K562 (cell line): Measurements from ENCODE around the gene SPRING1. TPM values are rescaled to one million over a fixed set of nuclear protein-coding genes. Genes with fewer than 3 reads are reported as not detected.

Experiments used
- ATAC-seq: fragments of 200-7000 bp; cut with Tn5 transposase; 3 replicates; pipeline ENCODE4 v1.9.1; 2020; ENCODE audit warnings: moderate library complexity
- BruUV-seq: library from RNA; stranded (reverse); fragments of 400-500 nt; replicated peaks from 2 replicates; lab custom pipeline; 2021; lab: Mats Ljungman, UMichigan
- CTCF ChIA-PET: fragments of 300-600 bp; formaldehyde crosslinking; extraction: SDS; loops from one replicate; lab custom pipeline; 2021; ENCODE audit warnings: low intra/inter-chr PET ratio; lab: Yijun Ruan, JAX
- POLR2A ChIA-PET: fragments of 300-600, 350-650 bp; sonication (Branson Sonifier 250); formaldehyde crosslinking; extraction: SDS; loops from one replicate; lab custom pipeline; 2021; ENCODE audit warnings: antibody characterized with exemption, inconsistent platforms; lab: Yijun Ruan, JAX
- DNase-seq, 4 experiments: peaks; one replicate each; pipeline versions ENCODE4 v3.0.0 to v3.0.0-alpha.2; 2011 to 2018; ENCODE audit warnings: low spot score in 3 of 4, mixed read lengths in 3 of 4; ENCODE audit errors: extremely low read depth in 1 of 4
- FAIRE-seq: peaks from 2 replicates; lab custom pipeline; 2011; peaks lifted over from hg19 to GRCh38; lab: Jason Lieb, UNC
- H2AFZ ChIP-seq: 2 replicates; pipeline ENCODE4 v1.6.0; 2011; ENCODE audit warnings: low read depth, low read length, control low read depth, inconsistent platforms
- H3K27ac ChIP-seq: fragments of 200-600 bp; 3 replicates; pipeline ENCODE4 v1.8.0; 2011; ENCODE audit warnings: low read depth, mild to moderate bottlenecking, control low read depth, inconsistent platforms, low read length, moderate library complexity, mixed read lengths; ENCODE audit errors: extremely low read depth
- H3K27me3 ChIP-seq, 2 experiments: fragments of 300-600 bp in 1 of 2; 2 replicates in 1 of 2; 3 replicates in 1 of 2; pipeline versions ENCODE4 v1.6.0 to v1.8.0; 2011; ENCODE audit warnings: inconsistent platforms in 2 of 2, low read length in 2 of 2, mild to moderate bottlenecking in 1 of 2, mixed read lengths in 1 of 2, moderate library complexity in 1 of 2; ENCODE audit not compliant: control insufficient read depth in 2 of 2, insufficient read depth in 2 of 2
- H3K36me3 ChIP-seq: fragments of 300-600 bp; 3 replicates; pipeline ENCODE4 v1.8.0; 2011; ENCODE audit warnings: mild to moderate bottlenecking, low read length, inconsistent platforms; ENCODE audit not compliant: control insufficient read depth, insufficient read depth
- H3K4me1 ChIP-seq, 2 experiments: fragments of 200-600 bp in 1 of 2; replicated peaks in 1 of 2; 2 replicates in 1 of 2; 3 replicates in 1 of 2; pipeline versions ENCODE4 v1.5.1 to v1.8.0; 2011; ENCODE audit warnings: inconsistent platforms in 2 of 2, low read length in 2 of 2, mild to moderate bottlenecking in 1 of 2, mixed read lengths in 1 of 2, moderate library complexity in 1 of 2; ENCODE audit not compliant: control insufficient read depth in 2 of 2, insufficient read depth in 2 of 2
- H3K4me2 ChIP-seq: 2 replicates; pipeline ENCODE4 v1.6.1; 2011; ENCODE audit warnings: low read length, control low read depth, inconsistent platforms, mixed read lengths; ENCODE audit not compliant: insufficient read depth
- H3K4me3 ChIP-seq: fragments of 200-600 bp; sonication (generic), shearing (Covaris generic); 2 replicates; pipeline ENCODE4 v1.5.1; 2016; ENCODE audit warnings: control low read depth, inconsistent platforms
- H3K79me2 ChIP-seq: fragments of 200-600 bp; 3 replicates; pipeline ENCODE4 v1.8.0; 2011; ENCODE audit warnings: low read length, inconsistent platforms; ENCODE audit not compliant: control insufficient read depth, insufficient read depth
- H3K9ac ChIP-seq, 2 experiments: 2 replicates each; pipeline versions ENCODE4 v1.6.0 to v1.6.1; 2011; ENCODE audit warnings: low read depth in 2 of 2, low read length in 2 of 2, control low read depth in 1 of 2, inconsistent platforms in 1 of 2, mild to moderate bottlenecking in 1 of 2, mixed read lengths in 1 of 2; ENCODE audit not compliant: insufficient read depth in 1 of 2
- H3K9me1 ChIP-seq: one replicate; pipeline ENCODE4 v1.6.0; 2011; ENCODE audit warnings: inconsistent platforms, mild to moderate bottlenecking, low read length, moderate library complexity; ENCODE audit not compliant: control insufficient read depth, insufficient read depth
- H3K9me3 ChIP-seq: replicated peaks from 2 replicates; pipeline ENCODE4 v1.5.1; 2011; ENCODE audit warnings: low read depth, low read length, inconsistent platforms; ENCODE audit not compliant: control insufficient read depth, insufficient read depth
- H4K20me1 ChIP-seq: replicated peaks from 2 replicates; pipeline ENCODE4 v1.6.1; 2011; ENCODE audit warnings: low read length, inconsistent platforms, mixed read lengths; ENCODE audit not compliant: control insufficient read depth, insufficient read depth
- GTF2F1 ChIP-seq: IDR thresholded peaks from 2 replicates; pipeline ENCODE4 v1.6.1; 2011; ENCODE audit warnings: low read depth, low read length, improper control_type of control experiment
- LCOR ChIP-seq: sonication (generic); formaldehyde crosslinking; IDR thresholded peaks from 2 replicates; pipeline ENCODE4 v1.8.0; 2022; ENCODE audit warnings: mild to moderate bottlenecking, missing genetic modification reagents
- NFRKB ChIP-seq: fragments of 450-650 bp; IDR thresholded peaks from 2 replicates; pipeline ENCODE4 v1.6.1; 2016; ENCODE audit warnings: low read depth
- NR1H2 ChIP-seq: sonication (generic); formaldehyde crosslinking; IDR thresholded peaks from 2 replicates; pipeline ENCODE4 v1.4.0; 2020; ENCODE audit warnings: mild to moderate bottlenecking, missing genetic modification reagents
- RCOR1 ChIP-seq, 2 experiments: IDR thresholded peaks; 2 replicates each; pipeline ENCODE4 v1.6.1; 2012; ENCODE audit warnings: low read depth in 2 of 2, low read length in 2 of 2, borderline replicate concordance in 1 of 2, improper control_type of control experiment in 1 of 2
- SAFB2 ChIP-seq: fragments of 200-400 bp; formaldehyde crosslinking; IDR thresholded peaks from 2 replicates; pipeline ENCODE4 v1.6.1; 2018; ENCODE audit warnings: borderline replicate concordance, low read length, low read depth, moderate library complexity; ENCODE audit not compliant: severe bottlenecking
- SMAD2 ChIP-seq: fragments of 150-350 bp; IDR thresholded peaks from 2 replicates; pipeline ENCODE4 v1.6.1; 2014; ENCODE audit warnings: low read depth, mild to moderate bottlenecking, low read length
- SMC3 ChIP-seq: conservative IDR thresholded peaks from 2 replicates; pipeline ENCODE4 v1.6.1; 2011; ENCODE audit warnings: low read depth, low read length, improper control_type of control experiment; ENCODE audit not compliant: insufficient read depth
- TEAD2 ChIP-seq: fragments of 450-650 bp; IDR thresholded peaks from 2 replicates; pipeline ENCODE4 v1.6.1; 2016; ENCODE audit warnings: missing genetic modification characterization, control low read depth, missing compliant biosample characterization
- ZFP1 ChIP-seq: fragments of 450-650 bp; formaldehyde crosslinking; IDR thresholded peaks from 2 replicates; pipeline ENCODE4 v1.4.0; 2020; ENCODE audit warnings: mild to moderate bottlenecking, mixed read lengths
- ZFPM2 ChIP-seq: fragments of 250-450 bp; sonication (Bioruptor Pico); IDR thresholded peaks from 2 replicates; pipeline ENCODE4 v1.5.1; 2022; ENCODE audit warnings: mild to moderate bottlenecking
- ZNF316 ChIP-seq: fragments of 450-650 bp; IDR thresholded peaks from 2 replicates; pipeline ENCODE4 v1.6.1; 2016
- WGBS: fragments of 100-300 bp; shearing (Covaris generic); methylation state at CpG from one replicate; pipeline ENCODE4 v1.1.6; 2016; ENCODE audit warnings: low coverage, mixed read lengths; ENCODE audit not compliant: insufficient coverage; ENCODE audit errors: missing lambda C conversion rate; 5-methylcytosine and 5-hydroxymethylcytosine counted together
- in situ Hi-C: fragments of 300-500 bp; cut with MboI; formaldehyde crosslinking; loops from 4 replicates; pipeline ENCODE4 v1.15.0; 2018; ENCODE audit warnings: inconsistent platforms, mixed read lengths
- intact Hi-C: fragments of 100-400 bp; cut with micrococcal nuclease; formaldehyde crosslinking; loops from 2 replicates; pipeline ENCODE4 v1.14.2; 2022
- polyA plus RNA-seq, 8 experiments: library from polyadenylated mRNA; depleted of rRNA in 4 of 8; stranded (reverse) in 5 of 8; unstranded in 3 of 8; fragments of >200 nt; fragmentation: Nextera tagmentation in 2 of 8; fragmentation: Illumina TruSeq in 1 of 8; extraction: Ambion mirVana in 2 of 8; extraction: Trizol in 1 of 8; gene quantifications; 2 replicates each; pipeline versions ENCODE4 v1.2.1 to v1.2.3, GENCODE V29; 2011 to 2014; ENCODE audit warnings: inconsistent platforms in 1 of 8, missing spikeins in 1 of 8
- total RNA-seq, 7 experiments: library from RNA; depleted of rRNA in 6 of 7; stranded (reverse); fragments of >200 nt in 6 of 7; fragmentation: Illumina TruSeq in 2 of 7; extraction: Trizol in 2 of 7; gene quantifications; 2 replicates each; pipeline versions ENCODE4 v1.2.1 to v1.2.3, GENCODE V29; 2011 to 2021; ENCODE audit warnings: low replicate concordance in 1 of 7
- TF ChIP-seq, protein P1 (sequence below): sonication (generic); formaldehyde crosslinking; IDR thresholded peaks from 2 replicates; pipeline ENCODE4 v1.8.0; 2023; ENCODE audit warnings: mild to moderate bottlenecking, missing genetic modification reagents
- TF ChIP-seq, protein P2 (sequence below): sonication (generic); formaldehyde crosslinking; IDR thresholded peaks from 2 replicates; pipeline ENCODE4 v1.8.0; 2022; ENCODE audit warnings: missing genetic modification reagents, mild to moderate bottlenecking, moderate library complexity, borderline replicate concordance
- TF ChIP-seq, protein P3 (sequence below), 2 experiments: fragments of 450-650 bp in 1 of 2; sonication (generic) in 1 of 2; formaldehyde crosslinking; conservative IDR thresholded peaks; 2 replicates each; pipeline versions ENCODE4 v1.4.0 to v1.8.1; 2020 to 2022; ENCODE audit warnings: mild to moderate bottlenecking in 1 of 2, missing genetic modification reagents in 1 of 2
- TF ChIP-seq, protein P4 (sequence below): sonication (generic); formaldehyde crosslinking; IDR thresholded peaks from 2 replicates; pipeline ENCODE4 v1.8.0; 2023; ENCODE audit warnings: mild to moderate bottlenecking, missing genetic modification reagents
- TF ChIP-seq, protein P5 (sequence below): fragments of 250-450 bp; sonication (Bioruptor Pico); IDR thresholded peaks from 2 replicates; pipeline ENCODE4 v1.8.0; 2021; ENCODE audit warnings: moderate library complexity, mild to moderate bottlenecking, inconsistent platforms

Gene SPRING1
- total and polyA plus RNA-seq, 9 of the 15 experiments (the other 6 are each of a cell fraction or from before 2014, with no cell fraction given) = 1.1 to 20.0 (median 8.0) TPM

DNA sequence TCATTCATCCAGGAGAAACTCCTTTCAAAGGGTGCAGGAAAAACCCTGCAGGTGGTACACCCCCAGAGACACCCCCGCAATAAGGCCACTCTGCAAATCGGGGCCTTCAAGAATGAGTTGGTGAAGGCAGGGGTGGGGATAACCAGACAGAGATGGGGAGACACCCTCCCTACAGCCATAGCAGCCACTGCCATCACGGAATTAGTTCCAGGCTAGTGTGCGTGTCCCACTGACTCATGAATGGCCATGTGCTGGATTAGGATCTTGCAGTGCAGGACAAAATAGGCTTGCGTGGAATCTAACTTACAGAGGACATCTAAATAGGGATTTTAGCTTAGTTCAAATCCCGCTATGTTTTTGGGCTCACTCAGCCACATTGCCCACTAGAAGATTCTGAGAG lies 37.8 kb downstream of the SPRING1 start:
- no peak overlapping the region for H2AFZ ChIP-seq
- H3K9me3 ChIP-seq = no peaks in the 10 kb centered on the region
- TF ChIP-seq, protein P1, sequence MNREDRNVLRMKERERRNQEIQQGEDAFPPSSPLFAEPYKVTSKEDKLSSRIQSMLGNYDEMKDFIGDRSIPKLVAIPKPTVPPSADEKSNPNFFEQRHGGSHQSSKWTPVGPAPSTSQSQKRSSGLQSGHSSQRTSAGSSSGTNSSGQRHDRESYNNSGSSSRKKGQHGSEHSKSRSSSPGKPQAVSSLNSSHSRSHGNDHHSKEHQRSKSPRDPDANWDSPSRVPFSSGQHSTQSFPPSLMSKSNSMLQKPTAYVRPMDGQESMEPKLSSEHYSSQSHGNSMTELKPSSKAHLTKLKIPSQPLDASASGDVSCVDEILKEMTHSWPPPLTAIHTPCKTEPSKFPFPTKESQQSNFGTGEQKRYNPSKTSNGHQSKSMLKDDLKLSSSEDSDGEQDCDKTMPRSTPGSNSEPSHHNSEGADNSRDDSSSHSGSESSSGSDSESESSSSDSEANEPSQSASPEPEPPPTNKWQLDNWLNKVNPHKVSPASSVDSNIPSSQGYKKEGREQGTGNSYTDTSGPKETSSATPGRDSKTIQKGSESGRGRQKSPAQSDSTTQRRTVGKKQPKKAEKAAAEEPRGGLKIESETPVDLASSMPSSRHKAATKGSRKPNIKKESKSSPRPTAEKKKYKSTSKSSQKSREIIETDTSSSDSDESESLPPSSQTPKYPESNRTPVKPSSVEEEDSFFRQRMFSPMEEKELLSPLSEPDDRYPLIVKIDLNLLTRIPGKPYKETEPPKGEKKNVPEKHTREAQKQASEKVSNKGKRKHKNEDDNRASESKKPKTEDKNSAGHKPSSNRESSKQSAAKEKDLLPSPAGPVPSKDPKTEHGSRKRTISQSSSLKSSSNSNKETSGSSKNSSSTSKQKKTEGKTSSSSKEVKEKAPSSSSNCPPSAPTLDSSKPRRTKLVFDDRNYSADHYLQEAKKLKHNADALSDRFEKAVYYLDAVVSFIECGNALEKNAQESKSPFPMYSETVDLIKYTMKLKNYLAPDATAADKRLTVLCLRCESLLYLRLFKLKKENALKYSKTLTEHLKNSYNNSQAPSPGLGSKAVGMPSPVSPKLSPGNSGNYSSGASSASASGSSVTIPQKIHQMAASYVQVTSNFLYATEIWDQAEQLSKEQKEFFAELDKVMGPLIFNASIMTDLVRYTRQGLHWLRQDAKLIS (CRISPR knock-in tag) = no peak
- TF ChIP-seq ZNF316 (no peak), SAFB2 (no peak), SMC3 (no peak), RCOR1 (IDR thresholded peaks at IDR 0.05; ENCODE audit: borderline replicate concordance in 1 of 2, low read depth in 2 of 2, low read length in 2 of 2) (no peak), TEAD2 (tag) (no peak), LCOR (no peak), ZFP1 (CRISPR knock-in tag) (no peak), GTF2F1 (no peak), SMAD2 (no peak), ZFPM2 (CRISPR knock-in tag) (no peak), NR1H2 (no peak), NFRKB (no peak)
- TF ChIP-seq, protein P2, sequence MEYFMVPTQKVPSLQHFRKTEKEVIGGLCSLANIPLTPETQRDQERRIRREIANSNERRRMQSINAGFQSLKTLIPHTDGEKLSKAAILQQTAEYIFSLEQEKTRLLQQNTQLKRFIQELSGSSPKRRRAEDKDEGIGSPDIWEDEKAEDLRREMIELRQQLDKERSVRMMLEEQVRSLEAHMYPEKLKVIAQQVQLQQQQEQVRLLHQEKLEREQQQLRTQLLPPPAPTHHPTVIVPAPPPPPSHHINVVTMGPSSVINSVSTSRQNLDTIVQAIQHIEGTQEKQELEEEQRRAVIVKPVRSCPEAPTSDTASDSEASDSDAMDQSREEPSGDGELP (CRISPR knock-in tag) = no peak
- TF ChIP-seq, protein P3, sequence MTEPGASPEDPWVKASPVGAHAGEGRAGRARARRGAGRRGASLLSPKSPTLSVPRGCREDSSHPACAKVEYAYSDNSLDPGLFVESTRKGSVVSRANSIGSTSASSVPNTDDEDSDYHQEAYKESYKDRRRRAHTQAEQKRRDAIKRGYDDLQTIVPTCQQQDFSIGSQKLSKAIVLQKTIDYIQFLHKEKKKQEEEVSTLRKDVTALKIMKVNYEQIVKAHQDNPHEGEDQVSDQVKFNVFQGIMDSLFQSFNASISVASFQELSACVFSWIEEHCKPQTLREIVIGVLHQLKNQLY (CRISPR knock-in tag; conservative IDR thresholded peaks at IDR 0.05) = no peak
- TF ChIP-seq, protein P4, sequence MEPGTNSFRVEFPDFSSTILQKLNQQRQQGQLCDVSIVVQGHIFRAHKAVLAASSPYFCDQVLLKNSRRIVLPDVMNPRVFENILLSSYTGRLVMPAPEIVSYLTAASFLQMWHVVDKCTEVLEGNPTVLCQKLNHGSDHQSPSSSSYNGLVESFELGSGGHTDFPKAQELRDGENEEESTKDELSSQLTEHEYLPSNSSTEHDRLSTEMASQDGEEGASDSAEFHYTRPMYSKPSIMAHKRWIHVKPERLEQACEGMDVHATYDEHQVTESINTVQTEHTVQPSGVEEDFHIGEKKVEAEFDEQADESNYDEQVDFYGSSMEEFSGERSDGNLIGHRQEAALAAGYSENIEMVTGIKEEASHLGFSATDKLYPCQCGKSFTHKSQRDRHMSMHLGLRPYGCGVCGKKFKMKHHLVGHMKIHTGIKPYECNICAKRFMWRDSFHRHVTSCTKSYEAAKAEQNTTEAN (CRISPR knock-in tag) = no peak
- TF ChIP-seq, protein P5, sequence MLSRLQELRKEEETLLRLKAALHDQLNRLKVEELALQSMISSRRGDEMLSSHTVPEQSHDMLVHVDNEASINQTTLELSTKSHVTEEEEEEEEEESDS = no peak
- no peak for ATAC-seq
- no peak for DNase-seq
- WGBS = 37% methylated on average over 6 of the region's 6 CpGs
- no peaks in the 10 kb centered on the region for H3K9me1 ChIP-seq
- BruUV-seq = no TSS peak
- H3K4me1 ChIP-seq = no peaks in the 10 kb centered on the region
- ChIA-PET CTCF (interaction anchor here (0.7 kb wide), 1 partner anchor 552 kb away, joined by 4 read pairs; no protein-coding TSS in a partner anchor), POLR2A (interaction anchor here (1.2 kb wide), 1 partner anchor 9 kb away, joined by 3 read pairs; no protein-coding TSS in a partner anchor)
- H3K4me2 ChIP-seq = no peak overlapping the region
- H3K9ac ChIP-seq = peak overlapping the region in 1 of 2 experiments; percentile 11; a peak in 1 of 4 replicates
- H3K4me3 ChIP-seq = no peak overlapping the region
- H3K79me2 ChIP-seq = no peaks in the 10 kb centered on the region
- no peak overlapping the region for H3K27ac ChIP-seq
- no peaks in the 10 kb centered on the region for H3K36me3 ChIP-seq
- intact Hi-C loops = no loop called here
- FAIRE-seq = no peak
- H4K20me1 ChIP-seq = no peaks in the 10 kb centered on the region
- H3K27me3 ChIP-seq = peaks cover 11 to 19% of the 10 kb centered on the region in 2 experiments; a peak in 4 of 5 replicates
- in situ Hi-C loops = loop anchor here (10.0 to 25.0 kb wide), 2 partner anchors 262 to 415 kb away; no protein-coding TSS in a partner anchor
